ENCODE measurements around the gene TRIM31. TPM values are rescaled to one million over a fixed set of nuclear protein-coding genes. Genes with fewer than 3 reads are reported as not detected.

TRIM31 gene
- 1 to 10 TPM in 1 of 4 donors, not detected in 3; 1.3 TPM for total RNA-seq

- Histone ChIP-seq H3K27ac (replicated peaks in 1 of 4) (no peak within 1 kb of the TSS), H3K4me1 (no peaks in the 10 kb centered on the region), H3K9me3 (no peaks in the 10 kb centered on the region), H3K4me3 (no peak within 1 kb of the TSS), H3K36me3 (no peaks in the 10 kb centered on the region), H3K27me3 (peaks cover 0 to 81% (median 7%) of the 10 kb centered on the region in 4 donors)
- TF ChIP-seq CTCF (IDR thresholded peaks at IDR 0.05) (no peak), EP300 (IDR thresholded peaks at IDR 0.05) (no peak), POLR2A (IDR thresholded peaks at IDR 0.05; ENCODE audit: low read depth) (no peak), POLR2AphosphoS5 (IDR thresholded peaks at IDR 0.05) (no peak)
- 66% methylated on average over 3 of the region's 3 CpGs for WGBS
- no peak for DNase-seq (ENCODE audit: extremely low spot score)
- intact Hi-C loops (cut with DNase I), result no loop called here
Observed at GRCh38 chr6:30113003-30113759, at the start of gene TRIM31. Gene TRIM31 (minus strand): TSS chr6:30113090. CDS start chr6:30112805, 285 bp downstream.

GRCh38 chr6:30162265-30163089, 49.6 kb upstream of the TRIM31 start:
- TF ChIP-seq EP300 (IDR thresholded peaks at IDR 0.05) (no peak), POLR2A (IDR thresholded peaks at IDR 0.05; ENCODE audit: low read depth) (no peak), POLR2AphosphoS5 (IDR thresholded peaks at IDR 0.05) (no peak), CTCF (IDR thresholded peaks at IDR 0.05) (no peak)

GRCh38 chr6:30160785-30161531, 48.1 kb upstream of the TRIM31 start, which contains the start of gene TRIM10:
Gene TRIM10 (minus strand): TSS chr6:30161211. CDS start chr6:30160858, 353 bp downstream.
- intact Hi-C loops (cut with DNase I), result no loop called here
- 76% methylated on average over 4 of the region's 4 CpGs for WGBS
- no peaks in the 10 kb centered on the region for H3K36me3 ChIP-seq

More at GRCh38 chr6:30162265-30163089, 49.6 kb upstream of the TRIM31 start:
- peak; percentile 60 for DNase-seq (ENCODE audit: extremely low spot score)
- Histone ChIP-seq H3K36me3 (no peaks in the 10 kb centered on the region), H3K4me3 (no peak overlapping the region), H3K27ac (replicated peaks in 1 of 4) (no peak overlapping the region), H3K9me3 (no peaks in the 10 kb centered on the region), H3K4me1 (no peaks in the 10 kb centered on the region), H3K27me3 (peaks cover 0 to 28% (median 0%) of the 10 kb centered on the region in 4 donors)
- intact Hi-C loops (cut with DNase I), result no loop called here
- WGBS, result 75% methylated on average over 12 of the region's 12 CpGs

More at GRCh38 chr6:30160785-30161531, 48.1 kb upstream of the TRIM31 start, which contains the start of gene TRIM10:
- peak; percentile 91 for DNase-seq (ENCODE audit: extremely low spot score)
- Histone ChIP-seq H3K4me3 (no peak within 1 kb of the TSS), H3K27ac (replicated peaks in 1 of 4) (no peak within 1 kb of the TSS), H3K9me3 (no peaks in the 10 kb centered on the region), H3K4me1 (peaks cover 0 to 9% (median 4%) of the 10 kb centered on the region in 4 donors), H3K27me3 (peaks cover 0 to 30% (median 0%) of the 10 kb centered on the region in 4 donors)
- TF ChIP-seq CTCF (IDR thresholded peaks at IDR 0.05) (no peak), POLR2AphosphoS5 (IDR thresholded peaks at IDR 0.05) (no peak), POLR2A (IDR thresholded peaks at IDR 0.05; ENCODE audit: low read depth) (no peak), EP300 (IDR thresholded peaks at IDR 0.05) (no peak)

All from esophagus muscularis mucosa (tissue), 4 donors.